BE2C (cell line): Measurements from ENCODE around the gene RTN4.

Source experiments
- DNase-seq: peaks from one replicate; pipeline ENCODE4 v3.0.0-alpha.2; 2020
- H3K27me3 ChIP-seq: fragments of 250-450 bp; sonication (Bioruptor Pico); 2 replicates; pipeline ENCODE4 v1.5.1; 2020; ENCODE audit warnings: mild to moderate bottlenecking
- H3K36me3 ChIP-seq: fragments of 250-450 bp; sonication (Bioruptor Pico); 2 replicates; pipeline ENCODE4 v1.5.1; 2020; ENCODE audit warnings: mild to moderate bottlenecking
- H3K4me1 ChIP-seq: fragments of 250-450 bp; sonication (Bioruptor Pico); 2 replicates; pipeline ENCODE4 v1.5.1; 2020
- H3K4me3 ChIP-seq: 2 replicates; pipeline ENCODE4 v1.5.1; 2011; ENCODE audit warnings: low read depth, low read length
- H3K9me3 ChIP-seq: fragments of 250-450 bp; sonication (Bioruptor Pico); 2 replicates; pipeline ENCODE4 v1.5.1; 2020
- TF ChIP-seq, protein P1 (sequence below): IDR thresholded peaks from 2 replicates; pipeline ENCODE4 v1.5.1; 2012; ENCODE audit warnings: mild to moderate bottlenecking, low read depth, low read length

RTN4 gene

DNA sequence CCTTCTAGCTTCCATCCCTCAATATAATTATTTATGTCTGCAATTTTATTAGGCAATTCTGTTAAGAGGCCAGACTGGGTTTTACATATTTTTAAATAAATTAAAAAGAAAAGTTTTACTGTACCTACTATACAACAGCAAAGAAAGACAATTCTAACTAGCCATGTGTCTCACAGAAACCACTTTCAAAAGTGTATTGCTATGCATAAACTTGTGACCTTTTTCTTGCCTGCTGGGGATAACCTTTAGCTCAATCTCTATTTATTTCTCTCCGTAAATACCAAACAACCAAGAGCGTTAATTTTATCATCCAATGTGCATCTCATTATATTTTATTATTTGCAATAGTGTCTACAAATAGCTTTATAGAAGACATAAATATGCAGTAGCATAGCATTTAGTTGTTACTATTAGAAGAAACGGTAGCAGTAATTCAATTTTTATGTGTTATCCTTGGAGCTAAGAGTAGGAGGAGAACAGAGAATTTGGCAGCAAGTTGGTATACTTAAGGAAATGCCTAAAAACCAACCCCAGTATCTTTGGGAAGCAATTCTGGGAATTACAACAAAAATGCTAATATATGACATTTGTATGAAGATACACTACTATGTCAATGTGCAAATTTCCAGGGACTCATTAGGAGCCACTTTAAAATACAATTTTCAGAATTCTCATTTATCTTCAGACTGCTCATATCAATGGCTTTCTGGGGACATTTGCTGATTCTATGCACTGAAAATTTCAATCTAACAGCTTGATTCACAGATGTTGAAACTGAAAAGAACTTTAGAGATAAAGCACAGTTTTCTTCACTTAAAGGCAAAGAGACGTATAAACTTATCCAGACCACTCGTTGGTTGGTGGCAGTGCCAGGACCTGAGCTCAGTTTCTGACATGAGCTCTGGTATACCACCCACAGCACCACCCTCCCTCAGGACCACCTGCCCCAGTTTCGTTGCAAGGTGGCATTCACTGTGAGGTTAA, 23.0 kb upstream of the RTN4 start:
- Histone ChIP-seq H3K4me3 (no peak overlapping the region), H3K9me3 (no peaks in the 10 kb centered on the region), H3K27me3 (no peaks in the 10 kb centered on the region), H3K36me3 (no peaks in the 10 kb centered on the region), H3K4me1 (no peaks in the 10 kb centered on the region)
- DNase-seq, result no peak
- TF ChIP-seq, protein P1, sequence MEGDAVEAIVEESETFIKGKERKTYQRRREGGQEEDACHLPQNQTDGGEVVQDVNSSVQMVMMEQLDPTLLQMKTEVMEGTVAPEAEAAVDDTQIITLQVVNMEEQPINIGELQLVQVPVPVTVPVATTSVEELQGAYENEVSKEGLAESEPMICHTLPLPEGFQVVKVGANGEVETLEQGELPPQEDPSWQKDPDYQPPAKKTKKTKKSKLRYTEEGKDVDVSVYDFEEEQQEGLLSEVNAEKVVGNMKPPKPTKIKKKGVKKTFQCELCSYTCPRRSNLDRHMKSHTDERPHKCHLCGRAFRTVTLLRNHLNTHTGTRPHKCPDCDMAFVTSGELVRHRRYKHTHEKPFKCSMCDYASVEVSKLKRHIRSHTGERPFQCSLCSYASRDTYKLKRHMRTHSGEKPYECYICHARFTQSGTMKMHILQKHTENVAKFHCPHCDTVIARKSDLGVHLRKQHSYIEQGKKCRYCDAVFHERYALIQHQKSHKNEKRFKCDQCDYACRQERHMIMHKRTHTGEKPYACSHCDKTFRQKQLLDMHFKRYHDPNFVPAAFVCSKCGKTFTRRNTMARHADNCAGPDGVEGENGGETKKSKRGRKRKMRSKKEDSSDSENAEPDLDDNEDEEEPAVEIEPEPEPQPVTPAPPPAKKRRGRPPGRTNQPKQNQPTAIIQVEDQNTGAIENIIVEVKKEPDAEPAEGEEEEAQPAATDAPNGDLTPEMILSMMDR, result no peak

DNA sequence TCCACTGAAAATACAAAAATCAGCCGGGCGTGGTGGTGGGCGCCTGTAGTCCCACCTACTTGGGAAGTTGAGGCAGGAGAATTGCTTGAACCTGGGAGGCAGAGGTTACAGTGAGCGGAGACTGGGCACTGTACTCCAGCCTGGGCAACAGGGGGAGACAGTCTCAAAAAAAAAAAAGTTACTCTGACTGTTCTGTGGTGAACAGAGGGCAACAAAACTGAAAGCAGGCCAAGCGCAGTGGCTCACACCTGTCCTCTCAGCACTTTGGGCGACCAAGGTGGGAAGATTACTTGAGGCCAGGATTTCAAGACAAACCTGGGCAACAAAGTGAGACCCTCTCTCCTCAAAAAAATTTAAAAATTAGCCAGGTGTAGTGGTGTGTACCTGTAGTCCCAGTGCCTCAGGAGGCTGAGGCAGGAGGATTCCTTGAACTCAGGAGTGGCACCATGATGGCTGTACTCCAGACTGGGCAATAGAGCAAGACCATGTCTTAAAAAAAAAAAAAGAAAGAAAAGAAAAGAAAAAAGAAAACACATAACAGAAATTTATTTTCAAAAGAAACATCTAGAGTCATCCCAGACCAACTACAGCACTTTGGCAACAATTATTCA, 13.6 kb upstream of the RTN4 start:
- H3K9me3 ChIP-seq, result no peaks in the 10 kb centered on the region
- TF ChIP-seq, protein P1, result no peak
- H3K27me3 ChIP-seq, result no peaks in the 10 kb centered on the region
- DNase-seq, result no peak
- H3K4me3 ChIP-seq, result no peak overlapping the region
- H3K4me1 ChIP-seq, result no peaks in the 10 kb centered on the region
- no peaks in the 10 kb centered on the region for H3K36me3 ChIP-seq

DNA sequence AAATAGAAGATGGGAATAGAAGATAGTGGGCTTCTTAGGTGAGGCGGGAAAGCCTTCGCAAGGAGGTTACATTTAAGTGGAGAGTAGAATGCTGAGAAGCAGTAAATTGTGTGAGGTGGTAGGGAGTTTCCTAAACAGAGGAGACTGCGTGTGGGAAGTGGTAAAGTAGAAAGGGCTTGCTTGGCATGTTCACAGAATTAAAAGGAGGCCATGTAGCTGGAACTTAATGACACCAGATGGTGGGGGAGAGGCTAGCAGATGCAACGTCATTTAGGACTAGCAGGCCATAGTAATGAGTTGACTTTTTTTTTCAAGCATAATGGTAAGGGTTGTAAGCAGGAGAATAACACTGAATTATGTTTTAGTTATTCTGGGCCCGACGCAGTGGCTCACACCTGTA, 13.0 kb upstream of the RTN4 start:
- Histone ChIP-seq H3K36me3 (no peaks in the 10 kb centered on the region), H3K27me3 (no peaks in the 10 kb centered on the region), H3K4me3 (no peak overlapping the region), H3K4me1 (no peaks in the 10 kb centered on the region), H3K9me3 (no peaks in the 10 kb centered on the region)
- no peak for DNase-seq
- TF ChIP-seq, protein P1, result no peak

DNA sequence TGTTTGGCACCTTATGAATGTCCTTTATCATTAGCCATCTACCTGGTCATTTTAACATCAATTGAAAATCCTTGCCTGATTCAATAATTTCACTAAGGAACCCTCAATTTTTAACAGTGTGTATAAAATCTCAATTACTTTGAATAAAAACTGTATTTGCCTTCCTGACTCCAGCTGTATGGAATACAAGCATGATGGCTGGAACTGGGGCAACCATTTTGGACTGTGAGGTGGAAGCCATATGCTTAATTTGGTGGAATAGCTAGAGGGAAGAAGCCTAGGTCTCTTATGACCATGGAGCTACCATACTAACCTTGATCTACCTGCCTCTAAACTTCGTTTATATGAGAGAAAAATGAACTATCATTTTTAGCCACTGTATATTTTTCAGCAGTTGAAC, 12.5 kb upstream of the RTN4 start:
- TF ChIP-seq, protein P1, result no peak
- H3K4me1 ChIP-seq, result no peaks in the 10 kb centered on the region
- DNase-seq, result no peak

DNA sequence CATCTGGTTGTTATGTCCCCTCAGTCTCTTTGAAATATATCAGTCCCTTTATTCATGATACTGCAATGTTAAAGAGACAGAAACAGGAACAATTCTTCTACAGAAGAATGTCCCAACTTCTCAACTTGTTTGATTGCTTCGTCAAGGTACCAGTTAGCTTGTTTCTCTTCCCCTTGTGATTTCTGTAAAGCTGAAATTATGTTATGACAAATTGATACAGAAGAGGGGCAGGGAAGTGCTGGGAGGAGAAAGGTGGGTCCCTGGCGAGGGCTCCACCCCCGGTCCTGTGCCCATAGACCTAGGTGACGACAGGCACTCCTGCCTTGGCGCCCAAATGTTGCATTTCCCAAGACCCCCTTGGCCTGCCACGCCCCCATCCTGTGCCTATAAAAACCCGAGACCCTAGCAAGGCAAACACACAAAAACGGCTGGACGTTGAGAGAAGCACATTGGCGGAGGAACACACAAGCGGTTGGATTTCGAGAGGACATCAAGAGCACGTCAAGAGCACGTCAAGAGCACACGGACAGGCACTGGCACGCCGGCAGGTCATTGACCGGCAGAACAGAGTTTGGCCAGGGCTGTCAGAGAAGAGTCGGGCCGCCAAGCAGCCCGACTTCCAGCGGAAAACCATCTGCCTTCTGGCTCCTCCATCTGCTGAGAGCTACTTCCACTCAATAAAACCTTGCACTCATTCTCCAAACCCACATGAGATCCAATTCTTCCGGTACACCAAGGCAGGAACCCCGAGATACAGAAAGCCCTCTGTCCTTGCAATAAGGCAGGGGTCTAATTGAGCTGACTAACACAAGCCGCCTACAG, 11.5 kb upstream of the RTN4 start:
- Histone ChIP-seq H3K4me1 (no peaks in the 10 kb centered on the region), H3K9me3 (no peaks in the 10 kb centered on the region), H3K4me3 (no peak overlapping the region), H3K27me3 (no peaks in the 10 kb centered on the region), H3K36me3 (no peaks in the 10 kb centered on the region)
- DNase-seq, result no peak
- TF ChIP-seq, protein P1, result no peak

More for the DNA sequence above, 12.5 kb upstream of the RTN4 start:
- Histone ChIP-seq H3K4me3 (no peak overlapping the region), H3K27me3 (no peaks in the 10 kb centered on the region), H3K36me3 (no peaks in the 10 kb centered on the region), H3K9me3 (no peaks in the 10 kb centered on the region)
